Breast epithelium (tissue), 3 donors: Measurements from ENCODE around the gene LGALS7B.

ENCODE experiments used
- POLR2A ChIP-seq: fragments of 450-650 bp; IDR thresholded peaks from one replicate; pipeline ENCODE4 v1.6.1; 2016; ENCODE audit warnings: antibody characterized with exemption, mild to moderate bottlenecking, moderate library complexity
- TF ChIP-seq, protein P1 (sequence below), 3 donors: fragments of 450-650 bp; IDR thresholded peaks; one replicate each; pipeline ENCODE4 v1.5.1; 2016 to 2017; ENCODE audit warnings: antibody characterized with exemption in 3 of 3, mild to moderate bottlenecking in 3 of 3, moderate library complexity in 3 of 3

- TF ChIP-seq POLR2A = no peak
- TF ChIP-seq, protein P1, sequence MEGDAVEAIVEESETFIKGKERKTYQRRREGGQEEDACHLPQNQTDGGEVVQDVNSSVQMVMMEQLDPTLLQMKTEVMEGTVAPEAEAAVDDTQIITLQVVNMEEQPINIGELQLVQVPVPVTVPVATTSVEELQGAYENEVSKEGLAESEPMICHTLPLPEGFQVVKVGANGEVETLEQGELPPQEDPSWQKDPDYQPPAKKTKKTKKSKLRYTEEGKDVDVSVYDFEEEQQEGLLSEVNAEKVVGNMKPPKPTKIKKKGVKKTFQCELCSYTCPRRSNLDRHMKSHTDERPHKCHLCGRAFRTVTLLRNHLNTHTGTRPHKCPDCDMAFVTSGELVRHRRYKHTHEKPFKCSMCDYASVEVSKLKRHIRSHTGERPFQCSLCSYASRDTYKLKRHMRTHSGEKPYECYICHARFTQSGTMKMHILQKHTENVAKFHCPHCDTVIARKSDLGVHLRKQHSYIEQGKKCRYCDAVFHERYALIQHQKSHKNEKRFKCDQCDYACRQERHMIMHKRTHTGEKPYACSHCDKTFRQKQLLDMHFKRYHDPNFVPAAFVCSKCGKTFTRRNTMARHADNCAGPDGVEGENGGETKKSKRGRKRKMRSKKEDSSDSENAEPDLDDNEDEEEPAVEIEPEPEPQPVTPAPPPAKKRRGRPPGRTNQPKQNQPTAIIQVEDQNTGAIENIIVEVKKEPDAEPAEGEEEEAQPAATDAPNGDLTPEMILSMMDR (IDR thresholded peaks at IDR 0.05) = no peak
Observed at GRCh38 chr19:38763795-38764220, 25.2 kb upstream of the LGALS7B start.
